Measurements from ENCODE around the gene R3HDM1. TPM values are rescaled to one million over a fixed set of nuclear protein-coding genes. Genes with fewer than 3 reads are reported as not detected.
A peak's percentile ranks its signal among the peaks of the same experiment; 100 is the strongest.

R3HDM1 gene
- polyA plus RNA-seq, 1 donor from 2014 or later, result 30.3 TPM

- Histone ChIP-seq H3K4me2 (ENCODE audit: low read length) (peak overlapping the region; percentile 42), H4K20me1 (ENCODE audit: insufficient read depth) (no peaks in the 10 kb centered on the region), H3K4me3 (ENCODE audit: low read length) (peak overlapping the region; percentile 63), H3K27ac (ENCODE audit: low read length) (peak overlapping the region; percentile 52), H3K27me3 (ENCODE audit: insufficient read depth, low read depth, low read length) (no peaks in the 10 kb centered on the region), H3K9me3 (ENCODE audit: low read length) (no peaks in the 10 kb centered on the region), H3K79me2 (replicated peaks; ENCODE audit: insufficient read depth, low read length) (peaks cover 16% of the 10 kb centered on the region), H3K36me3 (ENCODE audit: insufficient read depth, low read length) (no peaks in the 10 kb centered on the region), H3K9ac (ENCODE audit: low read length) (peak overlapping the region; percentile 55), H3F3A (ENCODE audit: insufficient read depth, low read length, poor library complexity, severe bottlenecking) (no peaks in the 10 kb centered on the region), H3K9me2 (ENCODE audit: insufficient read depth, low read length) (no peaks in the 10 kb centered on the region), H2AFZ (ENCODE audit: low read depth, low read length) (no peak overlapping the region)
- TF ChIP-seq EZH2 (IDR thresholded peaks at IDR 0.05; ENCODE audit: borderline replicate concordance, insufficient read depth, low read length, poor library complexity, severe bottlenecking) (no peak), SMC3 (conservative IDR thresholded peaks at IDR 0.05; ENCODE audit: poor library complexity) (no peak), RAD21 (conservative IDR thresholded peaks at IDR 0.05) (peak; percentile 8), POLR2AphosphoS5 (IDR thresholded peaks at IDR 0.05) (peak; percentile 90), TAF1 (IDR thresholded peaks at IDR 0.05; ENCODE audit: low read depth) (peak; percentile 82), CTCF (IDR thresholded peaks at IDR 0.05; ENCODE audit: poor library complexity, severe bottlenecking) (no peak), MXI1 (conservative IDR thresholded peaks at IDR 0.05; ENCODE audit: poor library complexity, severe bottlenecking) (peak; percentile 59), EP300 (conservative IDR thresholded peaks at IDR 0.05; ENCODE audit: poor library complexity, severe bottlenecking) (peak; percentile 60)
- TF ChIP-seq, protein P1, sequence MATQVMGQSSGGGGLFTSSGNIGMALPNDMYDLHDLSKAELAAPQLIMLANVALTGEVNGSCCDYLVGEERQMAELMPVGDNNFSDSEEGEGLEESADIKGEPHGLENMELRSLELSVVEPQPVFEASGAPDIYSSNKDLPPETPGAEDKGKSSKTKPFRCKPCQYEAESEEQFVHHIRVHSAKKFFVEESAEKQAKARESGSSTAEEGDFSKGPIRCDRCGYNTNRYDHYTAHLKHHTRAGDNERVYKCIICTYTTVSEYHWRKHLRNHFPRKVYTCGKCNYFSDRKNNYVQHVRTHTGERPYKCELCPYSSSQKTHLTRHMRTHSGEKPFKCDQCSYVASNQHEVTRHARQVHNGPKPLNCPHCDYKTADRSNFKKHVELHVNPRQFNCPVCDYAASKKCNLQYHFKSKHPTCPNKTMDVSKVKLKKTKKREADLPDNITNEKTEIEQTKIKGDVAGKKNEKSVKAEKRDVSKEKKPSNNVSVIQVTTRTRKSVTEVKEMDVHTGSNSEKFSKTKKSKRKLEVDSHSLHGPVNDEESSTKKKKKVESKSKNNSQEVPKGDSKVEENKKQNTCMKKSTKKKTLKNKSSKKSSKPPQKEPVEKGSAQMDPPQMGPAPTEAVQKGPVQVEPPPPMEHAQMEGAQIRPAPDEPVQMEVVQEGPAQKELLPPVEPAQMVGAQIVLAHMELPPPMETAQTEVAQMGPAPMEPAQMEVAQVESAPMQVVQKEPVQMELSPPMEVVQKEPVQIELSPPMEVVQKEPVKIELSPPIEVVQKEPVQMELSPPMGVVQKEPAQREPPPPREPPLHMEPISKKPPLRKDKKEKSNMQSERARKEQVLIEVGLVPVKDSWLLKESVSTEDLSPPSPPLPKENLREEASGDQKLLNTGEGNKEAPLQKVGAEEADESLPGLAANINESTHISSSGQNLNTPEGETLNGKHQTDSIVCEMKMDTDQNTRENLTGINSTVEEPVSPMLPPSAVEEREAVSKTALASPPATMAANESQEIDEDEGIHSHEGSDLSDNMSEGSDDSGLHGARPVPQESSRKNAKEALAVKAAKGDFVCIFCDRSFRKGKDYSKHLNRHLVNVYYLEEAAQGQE (IDR thresholded peaks at IDR 0.05; ENCODE audit: borderline replicate concordance), result peak; percentile 92
These were observed 54.9 kb downstream of the R3HDM1 start for GRCh38 chr2:135586148-135586547.

- Histone ChIP-seq H3K36me3 (ENCODE audit: insufficient read depth, low read length) (no peaks in the 10 kb centered on the region), H3K9me2 (ENCODE audit: insufficient read depth, low read length) (no peaks in the 10 kb centered on the region), H3K27me3 (ENCODE audit: insufficient read depth, low read depth, low read length) (no peaks in the 10 kb centered on the region), H3F3A (ENCODE audit: insufficient read depth, low read length, poor library complexity, severe bottlenecking) (no peaks in the 10 kb centered on the region), H2AFZ (ENCODE audit: low read depth, low read length) (peak overlapping the region; percentile 1), H3K79me2 (replicated peaks; ENCODE audit: insufficient read depth, low read length) (peaks cover 16% of the 10 kb centered on the region), H4K20me1 (ENCODE audit: insufficient read depth) (no peaks in the 10 kb centered on the region), H3K4me3 (ENCODE audit: low read length) (peak overlapping the region; percentile 63), H3K27ac (ENCODE audit: low read length) (peak overlapping the region; percentile 21), H3K9me3 (ENCODE audit: low read length) (no peaks in the 10 kb centered on the region), H3K9ac (ENCODE audit: low read length) (peak overlapping the region; percentile 55), H3K4me2 (ENCODE audit: low read length) (peak overlapping the region; percentile 42)
- no peak for TF ChIP-seq MXI1 (conservative IDR thresholded peaks at IDR 0.05; ENCODE audit: poor library complexity, severe bottlenecking)
- TF ChIP-seq SMC3 (conservative IDR thresholded peaks at IDR 0.05; ENCODE audit: poor library complexity), result no peak
- no peak for TF ChIP-seq EZH2 (IDR thresholded peaks at IDR 0.05; ENCODE audit: borderline replicate concordance, insufficient read depth, low read length, poor library complexity, severe bottlenecking)
- TF ChIP-seq TAF1 (IDR thresholded peaks at IDR 0.05; ENCODE audit: low read depth), result no peak
- no peak for TF ChIP-seq RAD21 (conservative IDR thresholded peaks at IDR 0.05)
- TF ChIP-seq, protein P1 (IDR thresholded peaks at IDR 0.05; ENCODE audit: borderline replicate concordance), result no peak
- TF ChIP-seq CTCF (IDR thresholded peaks at IDR 0.05; ENCODE audit: poor library complexity, severe bottlenecking), result no peak
- no peak for TF ChIP-seq POLR2AphosphoS5 (IDR thresholded peaks at IDR 0.05)
- no peak for TF ChIP-seq EP300 (conservative IDR thresholded peaks at IDR 0.05; ENCODE audit: poor library complexity, severe bottlenecking)
These were observed 56.7 kb downstream of the R3HDM1 start for GRCh38 chr2:135587958-135588357.
